H1 (cell line): ENCODE measurements around the gene LMBR1.
"Not testable (repeated sequence)": the region's sequence is repeated elsewhere in the genome, so short reads cannot be mapped to it uniquely, and the experiment has no call there.

Experiments
- CTCF ChIP-seq, 3 experiments: IDR thresholded peaks; 1 replicate in 2 of 3; 2 replicates in 1 of 3; pipeline versions ENCODE4 v1.5.1 to v1.6.1; 2011; ENCODE audit warnings: low read length in 3 of 3, mild to moderate bottlenecking in 3 of 3, inconsistent platforms in 2 of 3, low read depth in 1 of 3, moderate library complexity in 1 of 3; ENCODE audit not compliant: insufficient read depth in 1 of 3; ENCODE audit errors: control extremely low read depth in 1 of 3
- EGR1 ChIP-seq: IDR thresholded peaks from 2 replicates; pipeline ENCODE4 v1.6.1; 2011; ENCODE audit warnings: low read depth, low read length, borderline replicate concordance
- KDM1A ChIP-seq: fragments of 200-600, 300-600 bp; sonication (generic); IDR thresholded peaks from 2 replicates; pipeline ENCODE4 v1.7.1; 2016; ENCODE audit warnings: mild to moderate bottlenecking, low read length, borderline replicate concordance
- PHF8 ChIP-seq: fragments of 200-600 bp; sonication (generic); conservative IDR thresholded peaks from 2 replicates; pipeline ENCODE4 v1.7.1; 2012; ENCODE audit warnings: low read depth, mild to moderate bottlenecking, inconsistent platforms, low read length, moderate library complexity
- POLR2A ChIP-seq, 2 experiments: IDR thresholded peaks; 1 replicate in 1 of 2; 2 replicates in 1 of 2; pipeline ENCODE4 v1.6.1; 2011; ENCODE audit warnings: low read depth in 2 of 2, low read length in 2 of 2, mild to moderate bottlenecking in 2 of 2; ENCODE audit errors: control extremely low read depth in 1 of 2
- POLR2AphosphoS5 ChIP-seq: IDR thresholded peaks from 2 replicates; pipeline ENCODE4 v1.6.1; 2011; ENCODE audit warnings: low read depth, low read length
- RAD21 ChIP-seq, 2 experiments: IDR thresholded peaks in 1 of 2; conservative IDR thresholded peaks in 1 of 2; 2 replicates each; pipeline ENCODE4 v1.6.1; 2011; ENCODE audit warnings: low read depth in 2 of 2, low read length in 2 of 2, improper control_type of control experiment in 1 of 2, inconsistent platforms in 1 of 2, mild to moderate bottlenecking in 1 of 2, moderate library complexity in 1 of 2
- SP1 ChIP-seq: IDR thresholded peaks from 2 replicates; pipeline ENCODE4 v1.6.1; 2011; ENCODE audit warnings: low read depth, low read length

- TF ChIP-seq CTCF (IDR thresholded peaks at IDR 0.05; ENCODE audit: control extremely low read depth in 1 of 3, insufficient read depth in 1 of 3, low read depth in 1 of 3, low read length in 3 of 3); RAD21 (IDR thresholded peaks at IDR 0.05 in 1 of 2, conservative IDR thresholded peaks at IDR 0.05 in 1 of 2; ENCODE audit: low read depth in 2 of 2, low read length in 2 of 2); POLR2A (IDR thresholded peaks at IDR 0.05; ENCODE audit: control extremely low read depth in 1 of 2, low read depth in 2 of 2, low read length in 2 of 2); PHF8; SP1; KDM1A; EGR1; POLR2AphosphoS5: not testable (repeated sequence)
Observed at GRCh38 chr7:156936766-156937165, 43.8 kb upstream of the LMBR1 start.
